Hematopoietic multipotent progenitor cell treated with erythropoietin and hydrocortisone succinate and interleukin-3 and kit ligand, for 15 days (in vitro differentiated cells): ENCODE data around the gene CERK.

Experiments used
- DNase-seq: peaks from one replicate; pipeline ENCODE4 v3.0.0-alpha.2; 2015; ENCODE audit warnings: low spot score

Gene CERK

DNA sequence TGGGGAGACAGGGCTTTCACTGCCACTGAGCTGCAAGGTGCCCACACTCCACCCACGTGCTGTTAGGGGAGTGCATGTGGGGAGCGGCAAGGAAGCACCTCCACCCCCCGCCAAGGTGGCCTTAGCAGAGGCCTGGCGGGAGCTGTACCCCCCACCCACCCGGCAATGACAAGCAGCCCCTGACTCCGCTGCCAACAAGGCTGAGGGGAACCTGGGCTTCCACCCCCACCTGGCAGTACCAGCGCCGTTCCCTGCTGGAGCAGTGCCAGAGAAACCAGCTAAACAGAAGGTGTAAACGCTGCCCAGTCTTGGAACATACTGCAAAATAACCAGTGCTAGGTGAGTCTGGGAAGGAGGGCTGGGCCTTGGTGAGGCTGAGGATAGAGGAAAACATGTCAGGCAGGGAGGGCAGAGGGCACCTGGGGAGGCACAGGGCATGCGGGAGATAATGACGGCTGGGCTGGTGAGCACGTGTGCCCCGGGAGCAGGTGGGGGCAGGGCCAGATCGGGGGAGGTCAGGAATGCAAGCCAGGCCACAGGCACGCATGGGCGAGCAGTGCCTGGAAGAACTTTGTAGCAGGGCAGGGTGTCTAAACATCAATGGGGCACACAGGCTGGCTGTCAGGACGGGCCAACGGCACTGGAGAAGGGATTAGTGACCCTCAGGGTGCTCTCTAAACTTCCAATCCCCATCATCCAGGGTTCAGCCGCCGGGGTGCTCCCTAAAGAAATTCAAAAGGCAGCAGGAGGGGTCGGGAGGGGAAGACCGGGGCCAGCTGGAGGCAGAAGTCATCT lies 6.6 kb downstream of the CERK start:
- DNase-seq = no peak

DNA sequence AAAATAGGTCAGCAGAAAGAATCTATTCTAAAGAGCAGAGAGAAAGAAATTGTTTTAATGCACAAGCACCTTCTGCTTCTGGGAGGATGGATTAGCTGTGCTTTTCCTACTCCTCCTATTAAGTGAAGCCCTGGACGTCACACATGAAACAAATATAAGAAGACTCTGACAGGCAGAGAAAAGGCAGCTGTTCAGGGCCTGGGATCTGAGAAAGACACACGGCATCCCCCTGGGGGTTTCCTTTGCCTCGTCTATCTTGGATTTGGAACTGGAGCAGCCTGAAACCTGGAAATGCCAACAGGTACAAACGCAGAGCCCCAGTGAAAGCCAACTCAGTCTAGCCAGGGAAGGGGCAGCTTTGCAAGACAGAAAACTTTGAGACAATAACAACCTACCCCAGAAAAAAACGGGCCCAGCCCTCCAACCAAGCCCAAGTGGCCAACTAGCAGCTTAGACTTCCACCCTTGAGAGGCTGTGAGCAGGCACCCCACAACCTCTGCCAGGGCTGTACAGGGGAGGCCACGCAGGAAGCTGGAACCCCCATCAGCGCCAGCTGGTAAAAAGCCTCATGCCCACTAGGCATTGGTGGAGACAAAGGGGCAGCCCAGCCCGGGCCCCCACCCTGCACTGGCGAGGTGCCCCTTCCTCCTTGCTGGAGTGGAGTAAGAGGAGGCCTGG lies 7.3 kb downstream of the CERK start:
- no peak for DNase-seq

- DNase-seq = no peak
Observed at GRCh38 chr22:46728470-46728869, 9.6 kb downstream of the CERK start.

- no peak for DNase-seq
Observed at GRCh38 chr22:46727813-46728364, 10.2 kb downstream of the CERK start.

DNA sequence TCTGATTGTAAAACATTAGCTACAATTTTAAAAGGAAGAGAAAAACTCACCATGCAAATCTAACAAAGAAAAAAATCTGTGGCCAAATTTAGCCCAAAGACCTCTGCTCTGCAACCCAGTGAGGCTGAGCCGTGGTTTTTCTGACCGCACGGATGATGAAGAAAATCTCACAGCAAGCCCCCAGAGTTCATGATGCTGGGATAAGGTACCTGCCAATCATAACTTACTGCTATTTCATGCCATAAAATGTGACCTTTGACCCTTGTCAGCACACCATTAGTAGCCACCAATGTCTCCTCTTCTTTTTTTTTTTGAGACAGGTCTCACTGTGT lies 11.1 kb downstream of the CERK start:
- DNase-seq = no peak

DNA sequence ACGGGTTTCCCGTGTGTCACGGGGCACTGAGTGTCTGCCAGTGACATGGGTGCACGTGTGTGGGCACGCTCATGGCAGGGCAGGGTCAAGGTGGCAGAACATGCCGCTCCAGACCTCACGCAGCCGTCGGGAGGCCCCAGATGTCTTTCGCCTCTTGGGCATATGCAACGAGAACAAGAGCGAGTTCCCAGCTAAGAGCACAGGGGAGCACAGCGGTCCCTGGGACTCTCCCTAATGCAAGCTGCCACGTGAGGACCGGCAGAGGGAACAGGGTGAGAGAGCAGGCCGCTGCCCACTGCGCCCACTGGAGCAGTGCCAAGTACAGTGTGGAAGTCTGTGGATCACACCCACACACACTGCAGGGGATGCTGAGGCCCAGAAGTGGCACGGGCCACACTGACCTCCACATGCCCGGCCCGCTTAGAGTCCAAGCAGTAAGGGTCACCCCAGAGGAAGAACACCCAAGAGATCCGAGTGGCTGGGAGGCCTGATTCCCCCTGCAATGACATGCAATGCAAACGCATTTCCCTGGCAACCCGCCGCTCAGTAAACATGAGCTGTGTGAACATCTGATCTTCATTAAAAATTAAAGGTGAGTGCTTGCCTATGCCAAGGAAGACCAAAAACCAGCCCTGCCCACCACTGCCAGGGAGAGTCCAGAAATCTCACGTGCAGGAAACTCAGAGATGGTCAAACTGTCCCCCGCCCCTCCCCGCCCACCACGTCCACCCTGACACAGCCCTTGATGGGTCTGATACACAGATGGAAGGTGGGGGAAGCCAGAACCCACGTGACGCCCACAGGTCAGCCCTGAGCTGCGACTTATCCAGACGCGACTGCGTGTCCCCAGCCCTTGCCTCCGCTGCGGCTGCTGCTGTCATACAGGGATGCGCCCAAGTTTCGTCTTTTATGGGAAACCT lies 11.7 kb downstream of the CERK start:
- DNase-seq = no peak

GRCh38 chr22:46725096-46725495 lies 13.0 kb downstream of the CERK start:
- no peak for DNase-seq

GRCh38 chr22:46723882-46724281 lies 14.2 kb downstream of the CERK start:
- no peak for DNase-seq

DNA sequence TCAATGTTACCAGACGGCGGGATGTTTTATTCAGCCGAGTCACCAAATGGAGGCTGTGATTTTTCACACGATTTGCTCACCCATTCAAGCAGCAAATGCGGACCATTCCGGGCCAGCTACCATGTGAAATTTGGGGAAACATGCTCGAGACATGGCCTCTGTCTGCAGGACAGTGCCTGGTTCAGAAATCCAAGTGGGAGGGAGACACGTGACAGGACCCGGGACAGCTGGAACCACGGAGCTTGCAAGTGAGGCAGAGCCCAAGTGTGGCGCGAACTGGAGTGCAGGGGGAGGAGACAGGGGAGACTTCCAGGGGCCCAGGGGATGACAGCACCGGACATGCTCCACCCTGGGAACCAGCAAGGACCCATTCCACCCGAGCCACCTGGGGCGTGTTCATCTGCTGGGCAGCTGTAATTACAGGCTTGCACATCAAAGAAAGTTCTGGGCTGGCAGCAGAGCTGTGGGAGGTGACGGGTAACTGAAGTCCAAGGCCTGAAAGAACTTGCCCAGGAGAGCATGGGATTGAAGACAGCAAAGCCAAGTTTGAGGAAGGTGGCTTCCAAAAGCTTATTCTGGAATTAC lies 16.5 kb downstream of the CERK start:
- DNase-seq = no peak

DNA sequence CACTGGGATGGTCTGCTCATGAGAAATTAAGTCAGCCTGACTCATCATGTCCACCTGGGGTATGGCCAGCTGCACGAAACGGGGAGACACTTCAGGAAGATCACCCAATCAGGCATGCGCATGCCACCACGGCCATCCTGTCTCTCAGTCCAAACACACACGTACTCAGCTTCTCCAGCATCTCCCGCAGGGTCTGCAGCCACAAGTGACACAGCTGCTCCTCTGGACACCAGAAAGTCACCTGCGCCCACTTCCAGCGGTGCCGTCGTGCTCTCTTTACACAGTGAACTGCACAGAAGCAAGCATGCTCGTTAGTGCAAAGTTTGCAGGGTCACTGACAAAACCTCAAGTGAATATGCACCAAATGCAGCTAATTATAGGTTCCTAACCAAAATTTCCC lies 18.1 kb downstream of the CERK start:
- DNase-seq = no peak

DNA sequence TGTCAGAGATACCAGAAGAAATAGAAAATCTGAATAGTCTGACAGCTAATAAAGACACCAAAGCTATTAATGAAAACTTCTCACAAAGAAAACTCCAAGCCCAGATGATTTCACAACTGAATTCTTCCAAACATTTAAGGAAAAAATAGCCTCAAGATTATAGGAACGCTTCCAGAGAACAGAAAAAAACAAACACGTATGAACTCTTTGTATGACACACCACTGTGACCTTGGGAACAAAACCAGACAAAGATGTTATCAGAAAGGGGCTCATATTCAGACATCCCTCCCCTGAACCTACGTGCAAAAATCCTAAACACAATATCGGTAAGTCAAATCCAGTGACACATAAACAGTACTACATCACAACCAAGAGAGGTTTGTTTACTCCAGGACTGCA lies 23.5 kb downstream of the CERK start:
- DNase-seq = no peak

DNA sequence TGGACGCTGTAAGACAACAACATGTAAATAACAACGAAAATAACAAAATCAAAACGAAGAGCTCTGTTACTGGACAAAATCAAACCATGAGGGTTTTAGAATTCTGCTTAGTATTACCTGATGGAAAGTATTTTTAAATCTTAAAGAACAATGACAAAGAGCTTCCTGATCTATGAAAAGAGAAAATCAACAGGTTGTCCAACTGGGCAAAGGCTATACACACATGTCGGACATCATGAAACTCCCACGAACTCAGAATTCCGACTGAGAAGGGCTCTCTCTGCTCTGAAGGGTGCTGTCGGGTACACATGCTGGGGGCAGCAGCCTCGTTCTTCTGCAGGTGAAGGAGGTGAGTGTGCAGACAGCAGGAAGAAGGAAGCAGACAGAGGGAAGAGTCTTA lies 25.8 kb downstream of the CERK start:
- DNase-seq = no peak

- no peak for DNase-seq
Observed at GRCh38 chr22:46710806-46711205, 27.2 kb downstream of the CERK start.

- DNase-seq = no peak
Observed at GRCh38 chr22:46708766-46709330, 29.2 kb downstream of the CERK start.

- no peak for DNase-seq
Observed at GRCh38 chr22:46707827-46708570, 30.1 kb downstream of the CERK start.

DNA sequence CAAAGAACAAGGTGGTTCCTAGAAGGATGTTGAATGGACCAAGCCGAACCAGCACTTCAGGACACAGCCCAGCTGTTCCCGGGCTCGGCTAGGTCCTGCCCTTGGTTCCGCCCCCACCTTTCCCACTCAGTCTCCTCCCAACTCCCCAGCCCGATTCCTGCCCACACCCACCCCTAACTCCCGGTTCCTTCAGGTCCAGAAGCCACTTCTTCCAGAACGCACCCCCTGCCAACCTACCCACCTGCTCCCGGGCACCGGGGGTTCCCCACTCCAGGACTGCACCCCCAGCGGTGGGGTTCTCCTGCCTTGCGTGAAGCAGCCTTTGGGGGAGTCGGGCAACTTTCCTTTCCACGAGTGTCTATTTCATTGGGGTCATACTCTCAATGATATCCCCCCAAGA lies 30.7 kb downstream of the CERK start:
- DNase-seq = no peak

- DNase-seq = no peak
Observed at GRCh38 chr22:46706060-46706459, 32.0 kb downstream of the CERK start.

DNA sequence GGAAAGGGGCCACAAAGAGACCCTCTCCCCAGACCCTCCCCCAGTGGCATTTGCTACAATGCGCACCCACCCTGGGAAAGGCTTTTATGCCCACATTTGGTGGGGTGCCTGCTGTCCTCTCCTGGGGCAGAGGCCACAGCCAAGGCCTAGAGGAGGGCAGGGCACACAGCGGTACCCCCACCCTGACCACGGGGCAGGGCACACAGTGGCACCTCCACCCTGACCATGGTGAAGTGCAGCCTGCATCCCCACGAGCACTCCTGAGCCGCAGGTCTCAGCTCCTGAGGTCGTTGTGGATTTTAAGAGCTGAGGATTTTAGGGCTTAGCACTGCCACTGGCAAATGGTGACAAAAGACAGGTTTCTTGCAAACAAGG lies 34.1 kb downstream of the CERK start:
- DNase-seq = no peak

DNA sequence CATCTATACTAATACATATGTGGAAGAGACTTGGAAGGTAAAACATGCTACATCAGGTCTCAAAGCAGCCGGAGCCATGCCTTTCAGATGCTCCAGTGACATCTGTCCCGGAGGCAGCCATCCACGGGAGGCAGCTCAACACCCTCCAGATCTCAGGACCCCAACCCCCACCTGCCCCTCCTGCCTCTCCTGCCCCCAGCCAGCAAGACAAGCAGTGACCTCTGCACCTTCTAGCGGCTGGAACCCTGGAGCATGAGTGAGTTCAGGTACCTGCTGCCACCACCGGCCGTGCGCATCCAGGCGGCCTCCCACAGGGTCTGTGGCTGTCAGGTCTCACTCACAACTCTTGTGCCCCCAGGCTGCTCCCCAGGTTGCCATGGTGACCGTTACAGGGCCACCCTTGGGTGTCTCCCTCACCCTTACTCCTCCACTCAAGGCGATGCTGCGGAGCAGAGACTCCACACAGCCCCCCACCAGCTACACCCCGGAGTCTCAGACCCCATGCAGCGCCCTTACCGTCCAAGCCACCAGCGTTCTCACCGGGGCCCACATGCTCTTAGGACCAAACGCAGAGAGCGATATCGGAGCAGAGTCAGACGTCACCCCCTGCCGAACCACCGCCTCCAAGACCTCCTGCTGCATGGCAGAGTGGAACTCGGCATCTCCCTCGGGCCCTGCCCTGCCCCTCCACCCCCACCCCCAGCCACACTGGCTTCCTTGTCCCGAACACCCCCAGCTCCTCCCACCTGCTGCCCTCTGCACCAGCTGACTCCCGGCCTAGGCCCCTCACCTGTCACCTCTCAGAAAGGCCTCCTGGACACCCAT lies 34.7 kb downstream of the CERK start:
- DNase-seq = no peak

GRCh38 chr22:46701262-46701661 lies 36.8 kb downstream of the CERK start:
- DNase-seq = no peak
